Spleen (tissue), 11 donors: ENCODE results near the gene MKLN1. TPM values are rescaled to one million over a fixed set of nuclear protein-coding genes. Genes with fewer than 3 reads are reported as not detected.

Experiments used
- DNase-seq: peaks from one replicate; pipeline ENCODE4 v3.0.0-alpha.2; 2020
- H3K27ac ChIP-seq, 8 donors: fragments of 200-600 bp; sonication (generic) in 7 of 8; 1 replicate in 4 of 8; 2 replicates in 4 of 8; pipeline versions ENCODE4 v1.5.0 to v1.8.0; 2016 to 2021; ENCODE audit warnings: inconsistent platforms in 4 of 8, mild to moderate bottlenecking in 4 of 8, moderate library complexity in 1 of 8
- H3K27me3 ChIP-seq, 7 donors: fragments of 200-600 bp; sonication (generic) in 6 of 7; replicated peaks in 1 of 7; 1 replicate in 4 of 7; 2 replicates in 3 of 7; pipeline versions ENCODE4 v1.5.0 to v1.8.0; 2016 to 2021; ENCODE audit warnings: inconsistent platforms in 3 of 7, mild to moderate bottlenecking in 1 of 7
- H3K36me3 ChIP-seq, 6 donors: fragments of 200-600 bp; sonication (generic) in 5 of 6; 1 replicate in 4 of 6; 2 replicates in 2 of 6; pipeline versions ENCODE4 v1.5.0 to v1.8.0; 2016 to 2021; ENCODE audit warnings: inconsistent platforms in 2 of 6
- H3K4me1 ChIP-seq, 6 donors: fragments of 200-600 bp; sonication (generic) in 5 of 6; 1 replicate in 3 of 6; 2 replicates in 3 of 6; pipeline versions ENCODE4 v1.5.0 to v1.8.0; 2016 to 2021; ENCODE audit warnings: inconsistent platforms in 3 of 6
- H3K4me3 ChIP-seq, 8 donors: fragments of 200-600 bp; sonication (generic) in 7 of 8; 1 replicate in 4 of 8; 2 replicates in 4 of 8; pipeline versions ENCODE4 v1.5.0 to v1.8.0; 2016 to 2021; ENCODE audit warnings: inconsistent platforms in 4 of 8, mild to moderate bottlenecking in 4 of 8, moderate library complexity in 2 of 8
- H3K9me3 ChIP-seq, 8 donors: fragments of 200-600 bp; sonication (generic) in 7 of 8; 1 replicate in 4 of 8; 2 replicates in 4 of 8; pipeline versions ENCODE4 v1.5.0 to v1.8.0; 2016 to 2021; ENCODE audit warnings: inconsistent platforms in 4 of 8
- POLR2A ChIP-seq, 3 donors: fragments of 450-650 bp; IDR thresholded peaks; one replicate each; pipeline ENCODE4 v1.5.1; 2017; ENCODE audit warnings: antibody characterized with exemption in 3 of 3, mild to moderate bottlenecking in 1 of 3
- POLR2AphosphoS5 ChIP-seq, 3 donors: sonication (generic); formaldehyde crosslinking; IDR thresholded peaks; one replicate each; pipeline ENCODE4 v1.5.1; 2017; ENCODE audit warnings: antibody characterized with exemption in 3 of 3
- WGBS, 5 donors: extraction: QIAGEN DNeasy Blood & Tissue Kit in 3 of 5; methylation state at CpG; one replicate each; pipeline versions ENCODE4 v1.1.5 to v1.1.7; 2013 to 2018; 5-methylcytosine and 5-hydroxymethylcytosine counted together
- intact Hi-C: fragments of 100-400 bp; cut with DNase I; formaldehyde crosslinking; loops from one replicate; pipeline ENCODE4 v1.15.0; 2023; ENCODE audit warnings: low total_unique reads
- polyA plus RNA-seq, 3 donors: library from polyadenylated mRNA; stranded (reverse); fragments of 200-250 nt; gene quantifications; one replicate each; pipeline ENCODE4 v1.2.1, GENCODE V29; 2013
- total RNA-seq, 7 donors: library from RNA; depleted of rRNA in 3 of 7; stranded (reverse); fragments of >200 nt in 3 of 7; fragmentation: NEBNext Ultra II Directional in 4 of 7; extraction: Animal tissue kit (Norgen Biotek cat#: 25700) in 4 of 7; gene quantifications; one replicate each; pipeline versions ENCODE4 v1.1.0 to v1.2.1, GENCODE V29; 2016 to 2021
- TF ChIP-seq, protein P1 (sequence below), 11 experiments: fragments of 200-600 bp in 7 of 11; fragments of 450-650 bp in 4 of 11; sonication (generic) in 4 of 11; IDR thresholded peaks in 8 of 11; conservative IDR thresholded peaks in 3 of 11; 1 replicate in 7 of 11; 2 replicates in 4 of 11; pipeline versions ENCODE4 v1.4.0 to v1.8.0; 2016 to 2021; ENCODE audit warnings: antibody characterized with exemption in 11 of 11, inconsistent platforms in 4 of 11, mild to moderate bottlenecking in 1 of 11
- donor health status: healthy with polysubstance abuse.
- donor health status: DM: no; HTN: no; CAD: no; lungs with moderate emphysema.
- donor health status: DM: no; HTN: no; CAD: no.
- donor health status: Bipolar disorder and iron deficiency.
- donor health status: healthy.
- donor health status: DM: no; HTN: no; CAD: no.
- donor health status: DM: yes; HTN: yes; CAD: no.

The MKLN1 gene
- total and polyA plus RNA-seq, 10 donors = 7.1 to 87.4 (median 66.5) TPM

DNA sequence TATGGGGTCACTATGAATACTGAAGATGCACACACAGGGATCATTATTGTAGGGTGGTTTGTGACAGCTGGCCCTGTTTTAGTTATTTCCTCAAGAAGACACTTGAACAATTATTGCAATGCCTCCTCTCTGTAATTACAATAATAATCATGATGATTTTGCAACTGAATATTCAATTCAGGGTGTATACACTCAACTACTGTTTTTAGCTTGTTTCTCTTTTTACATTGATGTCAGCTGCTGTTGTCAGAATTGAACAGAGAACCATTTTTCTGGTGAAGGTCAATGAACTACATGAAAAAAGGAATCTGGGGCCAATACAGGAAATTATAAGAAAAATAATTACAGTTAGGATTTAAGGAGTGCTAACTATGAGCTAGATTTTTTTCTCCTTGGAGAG lies 28.6 kb upstream of the MKLN1 start:
- no peaks in the 10 kb centered on the region for H3K9me3 ChIP-seq
- no peak overlapping the region for H3K27ac ChIP-seq
- H3K36me3 ChIP-seq = no peaks in the 10 kb centered on the region
- no peak for DNase-seq
- TF ChIP-seq POLR2AphosphoS5 (IDR thresholded peaks at IDR 0.05) = no peak
- TF ChIP-seq, protein P1, sequence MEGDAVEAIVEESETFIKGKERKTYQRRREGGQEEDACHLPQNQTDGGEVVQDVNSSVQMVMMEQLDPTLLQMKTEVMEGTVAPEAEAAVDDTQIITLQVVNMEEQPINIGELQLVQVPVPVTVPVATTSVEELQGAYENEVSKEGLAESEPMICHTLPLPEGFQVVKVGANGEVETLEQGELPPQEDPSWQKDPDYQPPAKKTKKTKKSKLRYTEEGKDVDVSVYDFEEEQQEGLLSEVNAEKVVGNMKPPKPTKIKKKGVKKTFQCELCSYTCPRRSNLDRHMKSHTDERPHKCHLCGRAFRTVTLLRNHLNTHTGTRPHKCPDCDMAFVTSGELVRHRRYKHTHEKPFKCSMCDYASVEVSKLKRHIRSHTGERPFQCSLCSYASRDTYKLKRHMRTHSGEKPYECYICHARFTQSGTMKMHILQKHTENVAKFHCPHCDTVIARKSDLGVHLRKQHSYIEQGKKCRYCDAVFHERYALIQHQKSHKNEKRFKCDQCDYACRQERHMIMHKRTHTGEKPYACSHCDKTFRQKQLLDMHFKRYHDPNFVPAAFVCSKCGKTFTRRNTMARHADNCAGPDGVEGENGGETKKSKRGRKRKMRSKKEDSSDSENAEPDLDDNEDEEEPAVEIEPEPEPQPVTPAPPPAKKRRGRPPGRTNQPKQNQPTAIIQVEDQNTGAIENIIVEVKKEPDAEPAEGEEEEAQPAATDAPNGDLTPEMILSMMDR (IDR thresholded peaks at IDR 0.05 in 8 of 11, conservative IDR thresholded peaks at IDR 0.05 in 3 of 11) = no peak
- TF ChIP-seq POLR2A (IDR thresholded peaks at IDR 0.05) = no peak
- H3K4me3 ChIP-seq = no peak overlapping the region
- no peaks in the 10 kb centered on the region for H3K27me3 ChIP-seq
- intact Hi-C loops = no loop called here
- H3K4me1 ChIP-seq = peaks cover 0 to 7% (median 0%) of the 10 kb centered on the region in 6 donors

DNA sequence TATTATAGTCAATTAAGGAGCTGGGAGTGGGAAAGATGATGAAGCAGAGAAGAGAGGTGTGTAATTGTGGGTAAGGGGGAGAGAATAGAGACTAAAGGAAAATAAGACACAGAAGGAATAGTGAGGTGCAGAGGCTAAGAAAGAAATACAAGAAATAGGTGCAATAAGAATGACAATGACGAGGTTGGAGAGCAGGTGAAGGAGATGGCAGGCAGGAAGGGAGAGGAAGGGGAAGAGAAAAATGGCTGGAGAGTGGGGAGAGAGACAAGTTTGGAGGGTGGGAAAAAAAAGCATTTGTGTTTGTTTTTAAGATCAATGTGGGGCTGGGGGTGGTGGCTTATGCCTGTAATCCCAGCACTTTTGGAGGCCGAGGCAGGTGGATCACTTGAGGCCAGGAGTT lies 27.6 kb upstream of the MKLN1 start:
- Histone ChIP-seq H3K4me1 (peaks cover 0 to 7% (median 0%) of the 10 kb centered on the region in 6 donors), H3K9me3 (no peaks in the 10 kb centered on the region), H3K36me3 (no peaks in the 10 kb centered on the region), H3K27me3 (no peaks in the 10 kb centered on the region), H3K4me3 (no peak overlapping the region), H3K27ac (no peak overlapping the region)
- TF ChIP-seq, protein P1 (IDR thresholded peaks at IDR 0.05 in 8 of 11, conservative IDR thresholded peaks at IDR 0.05 in 3 of 11) = no peak
- no peak for TF ChIP-seq POLR2A (IDR thresholded peaks at IDR 0.05)
- TF ChIP-seq POLR2AphosphoS5 (IDR thresholded peaks at IDR 0.05) = no peak
- intact Hi-C loops = no loop called here
- DNase-seq = no peak
- 80 to 91% (median 82%) methylated on average over 2 of the region's 2 CpGs for WGBS, 5 donors

GRCh38 chr7:131300572-131301466 lies 26.9 kb upstream of the MKLN1 start:
- TF ChIP-seq POLR2A (IDR thresholded peaks at IDR 0.05) = no peak
- no peak for TF ChIP-seq POLR2AphosphoS5 (IDR thresholded peaks at IDR 0.05)
- TF ChIP-seq, protein P1 (IDR thresholded peaks at IDR 0.05 in 8 of 11, conservative IDR thresholded peaks at IDR 0.05 in 3 of 11) = no peak
- WGBS, 5 donors = 77 to 87% (median 79%) methylated on average over 8 of the region's 8 CpGs
- H3K27me3 ChIP-seq = no peaks in the 10 kb centered on the region
- H3K4me1 ChIP-seq = peaks cover 0 to 7% (median 0%) of the 10 kb centered on the region in 6 donors
- no peak for DNase-seq
- peaks cover 0 to 2% (median 0%) of the 10 kb centered on the region in 8 donors for H3K9me3 ChIP-seq
- no peaks in the 10 kb centered on the region for H3K36me3 ChIP-seq
- no peak overlapping the region for H3K4me3 ChIP-seq
- intact Hi-C loops = no loop called here
- no peak overlapping the region for H3K27ac ChIP-seq

GRCh38 chr7:131302446-131302845 lies 25.2 kb upstream of the MKLN1 start:
- TF ChIP-seq POLR2AphosphoS5 (IDR thresholded peaks at IDR 0.05) (no peak), POLR2A (IDR thresholded peaks at IDR 0.05) (no peak)
- TF ChIP-seq, protein P1 (IDR thresholded peaks at IDR 0.05 in 8 of 11, conservative IDR thresholded peaks at IDR 0.05 in 3 of 11) = no peak
- 77 to 90% (median 84%) methylated on average over 4 of the region's 4 CpGs for WGBS, 5 donors
- H3K4me3 ChIP-seq = no peak overlapping the region
- H3K27ac ChIP-seq = no peak overlapping the region
- intact Hi-C loops = no loop called here
- peaks cover 0 to 18% (median 15%) of the 10 kb centered on the region in 8 donors for H3K9me3 ChIP-seq
- no peaks in the 10 kb centered on the region for H3K27me3 ChIP-seq
- no peaks in the 10 kb centered on the region for H3K36me3 ChIP-seq
- peaks cover 0 to 7% (median 0%) of the 10 kb centered on the region in 6 donors for H3K4me1 ChIP-seq
- DNase-seq = no peak
